SK-N-SH (cell line): ENCODE data around the gene LIN37. TPM values are rescaled to one million over a fixed set of nuclear protein-coding genes. Genes with fewer than 3 reads are reported as not detected.
"Not testable (repeated sequence)": the region's sequence is repeated elsewhere in the genome, so short reads cannot be mapped to it uniquely, and the experiment has no call there.

Experiments used
- CTCF ChIA-PET: fragments of 300-600, 350-600 bp; formaldehyde crosslinking; extraction: SDS; loops from one replicate; lab custom pipeline; 2021; lab: Yijun Ruan, JAX
- POLR2A ChIA-PET: fragments of 350-600 bp; sonication (Branson Sonifier 250); formaldehyde crosslinking; extraction: SDS; loops from one replicate; lab custom pipeline; 2020; ENCODE audit warnings: antibody characterized with exemption, inconsistent platforms; lab: Yijun Ruan, JAX
- DNase-seq: peaks from one replicate; pipeline ENCODE4 v3.0.0; 2012
- H2AFZ ChIP-seq: fragments of 200-600 bp; sonication (generic); 2 replicates; pipeline ENCODE4 v1.8.1; 2016; ENCODE audit warnings: antibody characterized with exemption, mild to moderate bottlenecking, low read depth
- H3F3A ChIP-seq: fragments of 200-600 bp; sonication (generic); replicated peaks from 2 replicates; pipeline ENCODE3; 2016; ENCODE audit warnings: antibody characterized with exemption, mild to moderate bottlenecking; ENCODE audit not compliant: insufficient read depth
- H3K27ac ChIP-seq, 2 experiments: fragments of 200-500 bp in 1 of 2; fragments of 200-600 bp in 1 of 2; sonication (Bioruptor generic) in 1 of 2; sonication (generic), shearing (Covaris generic) in 1 of 2; 2 replicates each; pipeline versions ENCODE4 v1.5.1 to v1.6.1; 2014 to 2016; ENCODE audit warnings: low read depth in 2 of 2, inconsistent platforms in 1 of 2, low read length in 1 of 2, mild to moderate bottlenecking in 1 of 2, mixed read lengths in 1 of 2
- H3K27me3 ChIP-seq: fragments of 200-600 bp; sonication (generic), shearing (Covaris generic); 2 replicates; pipeline ENCODE4 v1.6.1; 2016; ENCODE audit warnings: mixed run types; ENCODE audit not compliant: insufficient read depth
- H3K36me3 ChIP-seq, 2 experiments: fragments of 200-500 bp in 1 of 2; fragments of 200-600 bp in 1 of 2; sonication (Bioruptor generic) in 1 of 2; sonication (generic) in 1 of 2; replicated peaks in 1 of 2; 2 replicates each; pipeline versions ENCODE3 to v1.5.1; 2014 to 2016; ENCODE audit warnings: low read length in 1 of 2, mild to moderate bottlenecking in 1 of 2; ENCODE audit not compliant: insufficient read depth in 2 of 2, control insufficient read depth in 1 of 2
- H3K4me1 ChIP-seq, 2 experiments: fragments of 200-500 bp in 1 of 2; fragments of 200-600 bp in 1 of 2; sonication (Bioruptor generic) in 1 of 2; sonication (generic), shearing (Covaris generic) in 1 of 2; 2 replicates each; pipeline versions ENCODE4 v1.5.1 to v1.6.1; 2014 to 2016; ENCODE audit warnings: low read depth in 1 of 2, low read length in 1 of 2, mixed run types in 1 of 2; ENCODE audit not compliant: insufficient read depth in 2 of 2, control insufficient read depth in 1 of 2
- H3K4me2 ChIP-seq: fragments of 200-600 bp; sonication (generic), shearing (Covaris generic); 2 replicates; pipeline ENCODE4 v1.6.1; 2017; ENCODE audit warnings: mixed run types
- H3K4me3 ChIP-seq, 2 experiments: fragments of 200-500 bp in 1 of 2; fragments of 200-600 bp in 1 of 2; sonication (Bioruptor generic) in 1 of 2; sonication (generic), shearing (Covaris generic) in 1 of 2; 2 replicates each; pipeline versions ENCODE4 v1.5.1 to v1.8.1; 2014 to 2016; ENCODE audit warnings: low read depth in 2 of 2, inconsistent platforms in 1 of 2, low read length in 1 of 2, mild to moderate bottlenecking in 1 of 2, mixed read lengths in 1 of 2, moderate library complexity in 1 of 2
- H3K79me2 ChIP-seq: fragments of 200-600 bp; sonication (generic); 2 replicates; pipeline ENCODE4 v1.8.1; 2017; ENCODE audit warnings: mild to moderate bottlenecking; ENCODE audit not compliant: insufficient read depth
- H3K9ac ChIP-seq: fragments of 200-600 bp; sonication (generic); 2 replicates; pipeline ENCODE4 v1.6.1; 2017; ENCODE audit warnings: mixed run types
- H3K9me2 ChIP-seq: fragments of 200-600 bp; sonication (generic); 2 replicates; pipeline ENCODE4 v1.6.1; 2017; ENCODE audit warnings: mixed run types
- H3K9me3 ChIP-seq: fragments of 200-600 bp; sonication (generic); 2 replicates; pipeline ENCODE4 v1.6.1; 2017; ENCODE audit warnings: mixed run types, mild to moderate bottlenecking, moderate library complexity
- H4K20me1 ChIP-seq: fragments of 200-600 bp; sonication (generic); 2 replicates; pipeline ENCODE4 v1.6.1; 2017; ENCODE audit warnings: mild to moderate bottlenecking, mixed run types; ENCODE audit not compliant: insufficient read depth
- CTCF ChIP-seq: fragments of 200-600 bp; sonication (generic); IDR thresholded peaks from 2 replicates; pipeline ENCODE4 v1.6.1; 2017; ENCODE audit warnings: antibody characterized with exemption, mild to moderate bottlenecking, moderate library complexity
- ELF1 ChIP-seq: IDR thresholded peaks from 2 replicates; pipeline ENCODE4 v1.4.0; 2012
- EZH2phosphoT487 ChIP-seq: fragments of 200-600 bp; sonication (generic); IDR thresholded peaks from 2 replicates; pipeline ENCODE4 v1.6.1; 2017; ENCODE audit warnings: low read depth, mixed run types, mild to moderate bottlenecking, antibody characterized with exemption, moderate library complexity, borderline replicate concordance
- FOSL2 ChIP-seq: IDR thresholded peaks from 2 replicates; pipeline ENCODE4 v1.4.0; 2012; ENCODE audit warnings: low read depth, mild to moderate bottlenecking, moderate library complexity, borderline replicate concordance
- FOXM1 ChIP-seq: IDR thresholded peaks from 2 replicates; pipeline ENCODE4 v1.4.0; 2012; ENCODE audit warnings: low read depth, mild to moderate bottlenecking
- GABPA ChIP-seq: IDR thresholded peaks from 2 replicates; pipeline ENCODE4 v1.4.0; 2012; ENCODE audit warnings: low read depth, mild to moderate bottlenecking
- GATA2 ChIP-seq: sonication (generic); formaldehyde crosslinking; IDR thresholded peaks from 2 replicates; pipeline ENCODE4 v1.5.0; 2020; ENCODE audit warnings: mild to moderate bottlenecking, missing genetic modification reagents
- MXI1 ChIP-seq: IDR thresholded peaks from 2 replicates; pipeline ENCODE4 v1.6.1; 2012; ENCODE audit warnings: mild to moderate bottlenecking, low read depth, low read length, improper control_type of control experiment
- NFIC ChIP-seq: IDR thresholded peaks from 2 replicates; pipeline ENCODE4 v1.4.0; 2012; ENCODE audit warnings: borderline replicate concordance
- NRF1 ChIP-seq: IDR thresholded peaks from 2 replicates; pipeline ENCODE4 v1.6.1; 2012; ENCODE audit warnings: low read depth, mild to moderate bottlenecking, low read length
- RAD21 ChIP-seq: IDR thresholded peaks from 2 replicates; pipeline ENCODE4 v1.6.1; 2012; ENCODE audit warnings: mild to moderate bottlenecking, low read length
- RCOR1 ChIP-seq: fragments of 150-350 bp; IDR thresholded peaks from 2 replicates; pipeline ENCODE4 v1.6.1; 2017; ENCODE audit warnings: antibody characterized with exemption, low read length
- RXRA ChIP-seq: IDR thresholded peaks from 2 replicates; pipeline ENCODE4 v1.4.0; 2012; ENCODE audit warnings: low read depth, mild to moderate bottlenecking, borderline replicate concordance
- TAF1 ChIP-seq: IDR thresholded peaks from 2 replicates; pipeline ENCODE4 v1.6.1; 2012; ENCODE audit warnings: low read depth, mild to moderate bottlenecking, low read length, moderate library complexity, borderline replicate concordance
- TEAD4 ChIP-seq: IDR thresholded peaks from 2 replicates; pipeline ENCODE4 v1.4.0; 2012; ENCODE audit warnings: mild to moderate bottlenecking, borderline replicate concordance; ENCODE audit not compliant: insufficient read depth
- WGBS: methylation state at CpG from one replicate; pipeline ENCODE4 v1.1.6; 2017; ENCODE audit warnings: low lambda C conversion rate; 5-methylcytosine and 5-hydroxymethylcytosine counted together
- polyA plus RNA-seq, 3 experiments: library from polyadenylated mRNA; depleted of rRNA; stranded (reverse); fragments of >200 nt; gene quantifications; 2 replicates each; pipeline ENCODE4 v1.2.3, GENCODE V29; 2012

The LIN37 gene
- polyA plus RNA-seq, 1 of the 3 experiments (the other 2 are of a cell fraction) = 21.1 TPM

GRCh38 chr19:35723671-35724070 is 24.7 kb upstream of the LIN37 start:
- TF ChIP-seq CTCF = no peak
- no peak for TF ChIP-seq NRF1
- TF ChIP-seq NFIC = no peak
- no peak for TF ChIP-seq ELF1
- no peak for TF ChIP-seq RAD21
- TF ChIP-seq GATA2 (CRISPR knock-in tag) = no peak
- TF ChIP-seq RCOR1 = no peak
- TF ChIP-seq EZH2phosphoT487 = no peak
- no peak for TF ChIP-seq GABPA
- no peak for TF ChIP-seq FOXM1
- TF ChIP-seq TEAD4 = no peak
- TF ChIP-seq FOSL2 = no peak
- TF ChIP-seq TAF1 = no peak
- TF ChIP-seq MXI1 = no peak
- no peak for TF ChIP-seq RXRA
- TF ChIP-seq, all 33 proteins: peak for 0
- H3K79me2 ChIP-seq = peaks cover 21% of the 10 kb centered on the region
- H4K20me1 ChIP-seq = peaks cover 26% of the 10 kb centered on the region
- WGBS = 91% methylated on average over 18 of the region's 24 CpGs
- ChIA-PET CTCF (interaction anchor here (0.7 kb wide), 1 partner anchor 21 kb away, joined by 3 read pairs; no protein-coding TSS in a partner anchor), POLR2A (interaction anchor here (0.7 to 1.4 kb wide), 2 partner anchors 17 to 78 kb away, joined by 3 to 5 read pairs; no protein-coding TSS in a partner anchor)
- no peak overlapping the region for H3K4me3 ChIP-seq
- no peaks in the 10 kb centered on the region for H3K9me2 ChIP-seq
- no peak for DNase-seq
- no peak overlapping the region for H3K27ac ChIP-seq
- H2AFZ ChIP-seq = no peak overlapping the region
- H3K36me3 ChIP-seq = peaks cover 20 to 77% of the 10 kb centered on the region in 2 experiments
- H3K27me3 ChIP-seq = no peaks in the 10 kb centered on the region
- H3K9ac ChIP-seq = no peak overlapping the region
- H3K4me1 ChIP-seq = peaks cover 0 to 9% of the 10 kb centered on the region in 2 experiments; a peak in 2 of 4 replicates
- H3K4me2 ChIP-seq = no peak overlapping the region
- H3K9me3 ChIP-seq = no peaks in the 10 kb centered on the region
- no peaks in the 10 kb centered on the region for H3F3A ChIP-seq

- peaks cover 22 to 81% of the 10 kb centered on the region in 2 experiments for H3K36me3 ChIP-seq
- CTCF ChIA-PET = interaction anchor here (0.5 kb wide), 1 partner anchor 31 kb away, joined by 3 read pairs; no protein-coding TSS in a partner anchor
These were observed 24.2 kb upstream of the LIN37 start for GRCh38 chr19:35724132-35724531.

More at GRCh38 chr19:35724132-35724531, 24.2 kb upstream of the LIN37 start:
- 89% methylated on average over 7 of the region's 7 CpGs for WGBS
- H3K4me2 ChIP-seq, H3K4me1 ChIP-seq, H3K27ac ChIP-seq, H3K9me3 ChIP-seq, H3F3A ChIP-seq, H3K9me2 ChIP-seq, H3K9ac ChIP-seq, DNase-seq, H2AFZ ChIP-seq, H3K27me3 ChIP-seq, H3K4me3 ChIP-seq: not testable (repeated sequence)
- peaks cover 22% of the 10 kb centered on the region for H4K20me1 ChIP-seq
- peaks cover 17% of the 10 kb centered on the region for H3K79me2 ChIP-seq
- POLR2A ChIA-PET = interaction anchor here (1.4 kb wide), 1 partner anchor 16 kb away, joined by 5 read pairs; no protein-coding TSS in a partner anchor
